SJSA1 (cell line): ENCODE data around the gene RDH16. TPM values are rescaled to one million over a fixed set of nuclear protein-coding genes. Genes with fewer than 3 reads are reported as not detected.
"Not testable (repeated sequence)": the region's sequence is repeated elsewhere in the genome, so short reads cannot be mapped to it uniquely, and the experiment has no call there.

Experiments
- DNase-seq, 2 experiments: peaks; one replicate each; pipeline ENCODE4 v3.0.0-alpha.2; 2015 to 2020; ENCODE audit warnings: low spot score in 2 of 2, low read depth in 1 of 2
- H3K27ac ChIP-seq: fragments of 250-450 bp; sonication (Bioruptor Pico); 2 replicates; pipeline ENCODE4 v1.5.1; 2020; ENCODE audit warnings: mild to moderate bottlenecking, moderate library complexity
- H3K27me3 ChIP-seq: fragments of 250-450 bp; sonication (Bioruptor Pico); replicated peaks from 2 replicates; pipeline ENCODE4 v1.5.1; 2020; ENCODE audit warnings: mild to moderate bottlenecking, moderate library complexity
- H3K36me3 ChIP-seq: fragments of 250-450 bp; sonication (Bioruptor Pico); 2 replicates; pipeline ENCODE4 v1.5.1; 2020; ENCODE audit warnings: mild to moderate bottlenecking
- H3K4me1 ChIP-seq: fragments of 250-450 bp; sonication (Bioruptor Pico); replicated peaks from 2 replicates; pipeline ENCODE4 v1.6.1; 2021; ENCODE audit warnings: mild to moderate bottlenecking
- H3K4me3 ChIP-seq: fragments of 250-450 bp; sonication (Bioruptor Pico); 2 replicates; pipeline ENCODE4 v1.5.1; 2020; ENCODE audit warnings: mild to moderate bottlenecking
- H3K9me3 ChIP-seq: fragments of 250-450 bp; sonication (Bioruptor Pico); replicated peaks from 2 replicates; pipeline ENCODE4 v1.5.1; 2020; ENCODE audit warnings: mild to moderate bottlenecking
- total RNA-seq: library from RNA; depleted of rRNA; stranded (reverse); fragments of >200 nt; shearing (Covaris generic); gene quantifications from 2 replicates; pipeline ENCODE4 v1.2.3, GENCODE V29; 2014

RDH16 gene
- total RNA-seq, 1 experiment from 2014 or later: 0.05 TPM

- peak in 1 of 2 experiments; percentile 28 for DNase-seq
- H3K27ac ChIP-seq: no peak overlapping the region
- 0 out of 2 replicates have a peak, but pooled peaks cover 2% of the 10 kb centered on the region for H3K9me3 ChIP-seq
- H3K4me1 ChIP-seq: peaks cover 8% of the 10 kb centered on the region
- no peak overlapping the region for H3K4me3 ChIP-seq
- no peaks in the 10 kb centered on the region for H3K27me3 ChIP-seq
- H3K36me3 ChIP-seq: peaks cover 17% of the 10 kb centered on the region
These were observed 38.0 kb upstream of the RDH16 start for GRCh38 chr12:56995201-56995929.

GRCh38 chr12:56994231-56994746, 36.9 kb upstream of the RDH16 start:
- Histone ChIP-seq H3K36me3 (peaks cover 7% of the 10 kb centered on the region; the same call in 1 of the 2 replicates), H3K9me3 (no peaks in the 10 kb centered on the region), H3K27me3 (no peaks in the 10 kb centered on the region), H3K4me3 (no peak overlapping the region), H3K27ac (no peak overlapping the region), H3K4me1 (peaks cover 15% of the 10 kb centered on the region)
- DNase-seq: peak in 1 of 2 experiments; percentile 31

- Histone ChIP-seq H3K36me3 (0 out of 2 replicates have a peak, but pooled peaks cover 4% of the 10 kb centered on the region), H3K4me1 (peaks cover 25% of the 10 kb centered on the region), H3K4me3 (no peak overlapping the region), H3K27ac (no peak overlapping the region), H3K27me3 (no peaks in the 10 kb centered on the region), H3K9me3 (no peaks in the 10 kb centered on the region)
- peak in 1 of 2 experiments; percentile 28 for DNase-seq
These were observed 35.9 kb upstream of the RDH16 start for GRCh38 chr12:56993346-56993745.

- no peaks in the 10 kb centered on the region for H3K9me3 ChIP-seq
- H3K27ac ChIP-seq: no peak overlapping the region
- peaks cover 32% of the 10 kb centered on the region for H3K4me1 ChIP-seq
- DNase-seq: peak in 1 of 2 experiments; percentile 31
- H3K27me3 ChIP-seq: no peaks in the 10 kb centered on the region
- H3K4me3 ChIP-seq: no peak overlapping the region
- no peaks in the 10 kb centered on the region for H3K36me3 ChIP-seq
These were observed 34.2 kb upstream of the RDH16 start for GRCh38 chr12:56991319-56992246.

GRCh38 chr12:56990648-56991318, 33.4 kb upstream of the RDH16 start:
- Histone ChIP-seq H3K4me1 (peaks cover 32% of the 10 kb centered on the region), H3K27me3 (no peaks in the 10 kb centered on the region), H3K9me3 (no peaks in the 10 kb centered on the region; the same call in 1 of the 2 replicates), H3K36me3 (no peaks in the 10 kb centered on the region), H3K4me3 (no peak overlapping the region), H3K27ac (no peak overlapping the region)
- peak in 1 of 2 experiments; percentile 13 for DNase-seq

GRCh38 chr12:56989861-56990610, 32.6 kb upstream of the RDH16 start:
- no peaks in the 10 kb centered on the region; the same call in 1 of the 2 replicates for H3K9me3 ChIP-seq
- no peaks in the 10 kb centered on the region for H3K27me3 ChIP-seq
- no peaks in the 10 kb centered on the region for H3K36me3 ChIP-seq
- H3K27ac ChIP-seq: peak overlapping the region; percentile 14; the same call in 1 of the 2 replicates
- peaks cover 32% of the 10 kb centered on the region for H3K4me1 ChIP-seq
- H3K4me3 ChIP-seq: no peak overlapping the region
- DNase-seq: peak in 1 of 2 experiments; percentile 12

GRCh38 chr12:56988207-56988739, 30.9 kb upstream of the RDH16 start:
- Histone ChIP-seq H3K9me3 (no peaks in the 10 kb centered on the region; the same call in 1 of the 2 replicates), H3K27ac (no peak overlapping the region), H3K4me1 (peaks cover 32% of the 10 kb centered on the region), H3K36me3 (no peaks in the 10 kb centered on the region), H3K4me3 (no peak overlapping the region), H3K27me3 (no peaks in the 10 kb centered on the region)
- peak in 1 of 2 experiments; percentile 10 for DNase-seq

- peaks cover 32% of the 10 kb centered on the region for H3K4me1 ChIP-seq
- no peak overlapping the region for H3K27ac ChIP-seq
- H3K36me3 ChIP-seq: no peaks in the 10 kb centered on the region
- no peaks in the 10 kb centered on the region; the same call in 1 of the 2 replicates for H3K9me3 ChIP-seq
- DNase-seq: peak; percentile 53 to 71
- no peak overlapping the region for H3K4me3 ChIP-seq
- H3K27me3 ChIP-seq: no peaks in the 10 kb centered on the region
These were observed 30.2 kb upstream of the RDH16 start for GRCh38 chr12:56987551-56988053.

GRCh38 chr12:56987011-56987410, 29.6 kb upstream of the RDH16 start:
- Histone ChIP-seq H3K27ac (no peak overlapping the region), H3K27me3 (no peaks in the 10 kb centered on the region), H3K4me3 (no peak overlapping the region), H3K36me3 (no peaks in the 10 kb centered on the region), H3K4me1 (peaks cover 32% of the 10 kb centered on the region), H3K9me3 (no peaks in the 10 kb centered on the region; the same call in 1 of the 2 replicates)
- no peak for DNase-seq

GRCh38 chr12:56985714-56986113, 28.3 kb upstream of the RDH16 start:
- H3K36me3 ChIP-seq, DNase-seq, H3K9me3 ChIP-seq, H3K27ac ChIP-seq, H3K27me3 ChIP-seq, H3K4me3 ChIP-seq: not testable (repeated sequence)
- peaks cover 28% of the 10 kb centered on the region for H3K4me1 ChIP-seq

GRCh38 chr12:56983386-56983785, 26.0 kb upstream of the RDH16 start:
- Histone ChIP-seq H3K4me3 (no peak overlapping the region), H3K27ac (no peak overlapping the region), H3K9me3 (no peaks in the 10 kb centered on the region; the same call in 1 of the 2 replicates), H3K27me3 (no peaks in the 10 kb centered on the region), H3K4me1 (peaks cover 8% of the 10 kb centered on the region), H3K36me3 (no peaks in the 10 kb centered on the region)
- DNase-seq: no peak

- not testable (repeated sequence) for H3K27ac ChIP-seq, H3K4me1 ChIP-seq, H3K4me3 ChIP-seq, H3K27me3 ChIP-seq, H3K36me3 ChIP-seq, DNase-seq, H3K9me3 ChIP-seq
These were observed 25.3 kb upstream of the RDH16 start for GRCh38 chr12:56982578-56983236.
